Nephron (organoid): ENCODE measurements around the gene DLGAP1.

ENCODE experiments used
- H3K27ac Mint-ChIP-seq, 3 experiments: 2 replicates each; pipeline ENCODE4 v1.8.0; 2020; ENCODE audit warnings: mixed read lengths in 3 of 3, mild to moderate bottlenecking in 2 of 3, moderate library complexity in 1 of 3
- H3K27me3 Mint-ChIP-seq: 2 replicates; pipeline ENCODE4 v1.8.0; 2021; ENCODE audit warnings: low read depth, mild to moderate bottlenecking, moderate library complexity, mixed read lengths
- H3K36me3 Mint-ChIP-seq: 2 replicates; pipeline ENCODE4 v1.8.0; 2020; ENCODE audit warnings: low read depth, mixed read lengths
- H3K4me1 Mint-ChIP-seq: 2 replicates; pipeline ENCODE4 v1.8.0; 2020; ENCODE audit warnings: mixed read lengths
- H3K4me3 Mint-ChIP-seq, 3 experiments: 2 replicates each; pipeline ENCODE4 v1.8.0; 2020; ENCODE audit warnings: mild to moderate bottlenecking in 3 of 3, mixed read lengths in 3 of 3, moderate library complexity in 2 of 3
- H3K9me3 Mint-ChIP-seq: 2 replicates; pipeline ENCODE4 v1.8.0; 2020; ENCODE audit warnings: mixed read lengths
- CTCF ChIP-seq, 3 experiments: fragments of 200-600 bp; sonication (generic); IDR thresholded peaks; one replicate each; pipeline ENCODE4 v1.5.0; 2021; ENCODE audit warnings: antibody characterized with exemption in 3 of 3; ENCODE audit not compliant: unreplicated experiment in 3 of 3

Gene DLGAP1

GRCh38 chr18:3538954-3539617 is 916.0 kb downstream of the DLGAP1 start:
- TF ChIP-seq CTCF (IDR thresholded peaks at IDR 0.05; ENCODE audit: unreplicated experiment in 3 of 3): no peak
- Mint-ChIP-seq H3K36me3 (peaks cover 4% of the 10 kb centered on the region), H3K27ac (peak overlapping the region; percentile 28 to 86 (median 62)), H3K4me1 (peaks cover 45% of the 10 kb centered on the region), H3K4me3 (no peak overlapping the region), H3K27me3 (no peaks in the 10 kb centered on the region), H3K9me3 (peaks cover 2% of the 10 kb centered on the region)

GRCh38 chr18:3538456-3538855 is 916.7 kb downstream of the DLGAP1 start:
- Mint-ChIP-seq H3K27ac (peak overlapping the region in 2 of 3 experiments; percentile 62 to 86), H3K4me1 (peaks cover 40% of the 10 kb centered on the region), H3K27me3 (no peaks in the 10 kb centered on the region), H3K9me3 (peaks cover 2% of the 10 kb centered on the region), H3K4me3 (no peak overlapping the region), H3K36me3 (peaks cover 8% of the 10 kb centered on the region)
- no peak for TF ChIP-seq CTCF (IDR thresholded peaks at IDR 0.05; ENCODE audit: unreplicated experiment in 3 of 3)

GRCh38 chr18:3530807-3531206 is 924.3 kb downstream of the DLGAP1 start:
- peaks cover 8% of the 10 kb centered on the region for H3K36me3 Mint-ChIP-seq
- TF ChIP-seq CTCF (IDR thresholded peaks at IDR 0.05; ENCODE audit: unreplicated experiment in 3 of 3): no peak
- no peaks in the 10 kb centered on the region for H3K27me3 Mint-ChIP-seq
- no peak overlapping the region for H3K4me3 Mint-ChIP-seq
- peaks cover 46% of the 10 kb centered on the region for H3K4me1 Mint-ChIP-seq
- H3K27ac Mint-ChIP-seq: peak overlapping the region in 2 of 3 experiments; percentile 48 to 59
- peaks cover 2% of the 10 kb centered on the region for H3K9me3 Mint-ChIP-seq

- Mint-ChIP-seq H3K4me3 (no peak overlapping the region), H3K9me3 (no peaks in the 10 kb centered on the region), H3K36me3 (peaks cover 4% of the 10 kb centered on the region), H3K27me3 (no peaks in the 10 kb centered on the region), H3K4me1 (peaks cover 50% of the 10 kb centered on the region), H3K27ac (peak overlapping the region in 2 of 3 experiments; percentile 59 to 88)
- TF ChIP-seq CTCF (IDR thresholded peaks at IDR 0.05; ENCODE audit: unreplicated experiment in 3 of 3): no peak
These were observed 925.5 kb downstream of the DLGAP1 start for GRCh38 chr18:3529601-3530000.

GRCh38 chr18:3529077-3529476 is 926.0 kb downstream of the DLGAP1 start:
- TF ChIP-seq CTCF (IDR thresholded peaks at IDR 0.05; ENCODE audit: unreplicated experiment in 3 of 3): no peak
- H3K4me3 Mint-ChIP-seq: no peak overlapping the region
- H3K27me3 Mint-ChIP-seq: no peaks in the 10 kb centered on the region
- no peaks in the 10 kb centered on the region for H3K9me3 Mint-ChIP-seq
- H3K36me3 Mint-ChIP-seq: peaks cover 4% of the 10 kb centered on the region
- H3K4me1 Mint-ChIP-seq: peaks cover 50% of the 10 kb centered on the region
- peak overlapping the region in 2 of 3 experiments; percentile 48 to 59 for H3K27ac Mint-ChIP-seq

GRCh38 chr18:3528231-3528630 is 926.9 kb downstream of the DLGAP1 start:
- Mint-ChIP-seq H3K4me3 (peak overlapping the region in 1 of 3 experiments; percentile 46), H3K36me3 (no peaks in the 10 kb centered on the region), H3K9me3 (no peaks in the 10 kb centered on the region), H3K27me3 (no peaks in the 10 kb centered on the region), H3K4me1 (peaks cover 50% of the 10 kb centered on the region), H3K27ac (peak overlapping the region; percentile 3 to 59 (median 48))
- TF ChIP-seq CTCF (IDR thresholded peaks at IDR 0.05; ENCODE audit: unreplicated experiment in 3 of 3): no peak
